H1 (cell line): ENCODE measurements around the gene ATR. TPM values are rescaled to one million over a fixed set of nuclear protein-coding genes. Genes with fewer than 3 reads are reported as not detected.
A peak's percentile ranks its signal among the peaks of the same experiment; 100 is the strongest.

ENCODE experiments used
- CTCF ChIA-PET: fragments of 300-600 bp; sonication (Branson Sonifier 250); formaldehyde crosslinking; loops from one replicate; lab custom pipeline; 2021; ENCODE audit not compliant: partially characterized antibody; lab: Charles Lee
- POLR2A ChIA-PET: fragments of 300-600 bp; sonication (Branson Sonifier 250); formaldehyde crosslinking; loops from one replicate; lab custom pipeline; 2021; ENCODE audit warnings: inconsistent platforms; ENCODE audit not compliant: partially characterized antibody; lab: Charles Lee
- DNase-seq, 2 experiments: peaks; one replicate each; pipeline versions ENCODE4 v3.0.0 to v3.0.0-alpha.2; 2010 to 2022; ENCODE audit warnings: low spot score in 2 of 2, low read depth in 1 of 2, mixed read lengths in 1 of 2
- FAIRE-seq: peaks from 2 replicates; lab custom pipeline; 2011; peaks lifted over from hg19 to GRCh38; lab: Jason Lieb, UNC
- H2AFZ ChIP-seq: 2 replicates; pipeline ENCODE4 v1.8.1; 2012; ENCODE audit warnings: low read length, inconsistent platforms
- H2AK5ac ChIP-seq: 2 replicates; pipeline ENCODE4 v1.6.1; 2013; ENCODE audit warnings: low read depth, low read length
- H2BK120ac ChIP-seq: replicated peaks from 2 replicates; pipeline ENCODE3; 2013; ENCODE audit warnings: low read depth, low read length, inconsistent platforms
- H2BK12ac ChIP-seq: 2 replicates; pipeline ENCODE4 v1.6.1; 2013; ENCODE audit warnings: low read depth, low read length
- H2BK15ac ChIP-seq: 2 replicates; pipeline ENCODE4 v1.6.1; 2013; ENCODE audit warnings: low read length
- H2BK20ac ChIP-seq: 2 replicates; pipeline ENCODE4 v1.6.1; 2013; ENCODE audit warnings: low read length
- H2BK5ac ChIP-seq: 2 replicates; pipeline ENCODE4 v1.6.1; 2013; ENCODE audit warnings: low read depth, low read length
- H3K14ac ChIP-seq: 2 replicates; pipeline ENCODE4 v1.6.1; 2013; ENCODE audit warnings: inconsistent platforms; ENCODE audit not compliant: insufficient read length
- H3K18ac ChIP-seq: 2 replicates; pipeline ENCODE4 v1.6.1; 2013; ENCODE audit warnings: low read length; ENCODE audit errors: extremely low read depth
- H3K23ac ChIP-seq: 2 replicates; pipeline ENCODE4 v1.6.1; 2013; ENCODE audit warnings: inconsistent platforms; ENCODE audit not compliant: insufficient read length
- H3K23me2 ChIP-seq: 2 replicates; pipeline ENCODE4 v1.6.1; 2013; ENCODE audit warnings: low read depth, low read length
- H3K27ac ChIP-seq: 2 replicates; pipeline ENCODE4 v1.6.1; 2011; ENCODE audit warnings: low read depth, low read length, inconsistent platforms
- H3K27me3 ChIP-seq, 4 experiments: replicated peaks in 1 of 4; 1 replicate in 1 of 4; 2 replicates in 3 of 4; pipeline versions ENCODE4 v1.6.1 to v1.8.1; 2011 to 2013; ENCODE audit warnings: low read length in 3 of 4, mild to moderate bottlenecking in 3 of 4, inconsistent platforms in 2 of 4, mixed read lengths in 2 of 4, moderate library complexity in 1 of 4; ENCODE audit not compliant: control insufficient read depth in 3 of 4, insufficient read depth in 3 of 4; ENCODE audit errors: extremely low read depth in 1 of 4
- H3K36me3 ChIP-seq, 4 experiments: 2 replicates each; pipeline versions ENCODE4 v1.6.1 to v1.8.1; 2011 to 2013; ENCODE audit warnings: mild to moderate bottlenecking in 4 of 4, low read length in 3 of 4, moderate library complexity in 2 of 4, control low read depth in 1 of 4, inconsistent platforms in 1 of 4; ENCODE audit not compliant: insufficient read depth in 4 of 4, control insufficient read depth in 2 of 4
- H3K4ac ChIP-seq: replicated peaks from 2 replicates; pipeline ENCODE3; 2013; ENCODE audit warnings: low read length, low read depth, mixed read lengths, inconsistent platforms; ENCODE audit not compliant: insufficient read length
- H3K4me1 ChIP-seq, 4 experiments: replicated peaks in 1 of 4; 1 replicate in 1 of 4; 2 replicates in 3 of 4; pipeline versions ENCODE4 v1.6.1 to v1.8.1; 2011 to 2013; ENCODE audit warnings: low read length in 3 of 4, inconsistent platforms in 2 of 4, mixed read lengths in 1 of 4; ENCODE audit not compliant: insufficient read depth in 4 of 4, control insufficient read depth in 3 of 4
- H3K4me2 ChIP-seq, 2 experiments: 2 replicates each; pipeline versions ENCODE4 v1.6.1 to v1.8.1; 2011 to 2013; ENCODE audit warnings: low read depth in 2 of 2, low read length in 2 of 2, control low read depth in 1 of 2, inconsistent platforms in 1 of 2, mild to moderate bottlenecking in 1 of 2; ENCODE audit not compliant: insufficient read depth in 1 of 2
- H3K4me3 ChIP-seq, 4 experiments: fragments of 200-600, 300-600 bp in 1 of 4; sonication (generic), shearing (Covaris generic), sonication (Bioruptor Twin) in 1 of 4; 2 replicates each; pipeline versions ENCODE4 v1.5.1 to v1.8.1; 2011 to 2016; ENCODE audit warnings: low read length in 4 of 4, low read depth in 3 of 4, control low read depth in 2 of 4, inconsistent platforms in 2 of 4, mild to moderate bottlenecking in 2 of 4, mixed read lengths in 1 of 4, moderate library complexity in 1 of 4; ENCODE audit not compliant: insufficient read depth in 2 of 4; ENCODE audit errors: extremely low read depth in 1 of 4
- H3K56ac ChIP-seq: replicated peaks from 2 replicates; pipeline ENCODE3; 2013; ENCODE audit warnings: low read depth, mild to moderate bottlenecking, mixed read lengths, low read length, inconsistent platforms; ENCODE audit not compliant: insufficient read length
- H3K79me1 ChIP-seq: 2 replicates; pipeline ENCODE4 v1.6.1; 2013; ENCODE audit warnings: low read depth, low read length, control low read depth
- H3K79me2 ChIP-seq, 2 experiments: 2 replicates each; pipeline versions ENCODE4 v1.6.1 to v1.8.1; 2012 to 2013; ENCODE audit warnings: low read length in 2 of 2, mild to moderate bottlenecking in 2 of 2, inconsistent platforms in 1 of 2; ENCODE audit not compliant: insufficient read depth in 2 of 2, control insufficient read depth in 1 of 2
- H3K9ac ChIP-seq, 4 experiments: replicated peaks in 1 of 4; 1 replicate in 1 of 4; 2 replicates in 3 of 4; pipeline versions ENCODE4 v1.6.1 to v1.8.1; 2011 to 2013; ENCODE audit warnings: low read depth in 3 of 4, low read length in 3 of 4, control low read depth in 2 of 4, mild to moderate bottlenecking in 2 of 4, moderate library complexity in 2 of 4, inconsistent platforms in 1 of 4; ENCODE audit errors: extremely low read depth in 1 of 4
- H3K9me3 ChIP-seq, 2 experiments: 2 replicates each; pipeline versions ENCODE4 v1.6.1 to v1.8.1; 2012 to 2013; ENCODE audit warnings: mild to moderate bottlenecking in 2 of 2, moderate library complexity in 2 of 2, control low read depth in 1 of 2, inconsistent platforms in 1 of 2, low read depth in 1 of 2, low read length in 1 of 2, mixed read lengths in 1 of 2; ENCODE audit not compliant: insufficient read depth in 2 of 2
- H4K20me1 ChIP-seq, 2 experiments: replicated peaks in 1 of 2; 2 replicates each; pipeline versions ENCODE3 to v1.8.1; 2011 to 2013; ENCODE audit warnings: inconsistent platforms in 2 of 2, low read length in 2 of 2, mild to moderate bottlenecking in 1 of 2; ENCODE audit not compliant: insufficient read depth in 2 of 2, control insufficient read depth in 1 of 2
- H4K5ac ChIP-seq: 2 replicates; pipeline ENCODE4 v1.6.1; 2013; ENCODE audit warnings: low read length, low read depth, mixed read lengths, inconsistent platforms; ENCODE audit not compliant: insufficient read length
- H4K8ac ChIP-seq: 2 replicates; pipeline ENCODE4 v1.8.0; 2013; ENCODE audit warnings: mild to moderate bottlenecking, moderate library complexity, low read length, inconsistent platforms; ENCODE audit not compliant: insufficient read depth; ENCODE audit errors: extremely low read depth
- H4K91ac ChIP-seq: replicated peaks from 2 replicates; pipeline ENCODE3; 2013; ENCODE audit warnings: low read length, mixed read lengths, inconsistent platforms; ENCODE audit not compliant: insufficient read length
- GABPA ChIP-seq: IDR thresholded peaks from 2 replicates; pipeline ENCODE4 v1.6.1; 2011; ENCODE audit warnings: mild to moderate bottlenecking, low read length, moderate library complexity, borderline replicate concordance; ENCODE audit not compliant: insufficient read depth
- RXRA ChIP-seq: IDR thresholded peaks from 2 replicates; pipeline ENCODE4 v1.6.1; 2011; ENCODE audit warnings: low read depth, mild to moderate bottlenecking, low read length, moderate library complexity; ENCODE audit not compliant: insufficient read depth
- SAP30 ChIP-seq: fragments of 300-600 bp; sonication (generic); IDR thresholded peaks from 2 replicates; pipeline ENCODE4 v1.7.1; 2012; ENCODE audit warnings: low read length, moderate library complexity, mild to moderate bottlenecking, inconsistent platforms; ENCODE audit not compliant: insufficient read depth, insufficient replicate concordance
- SRF ChIP-seq: IDR thresholded peaks from 2 replicates; pipeline ENCODE4 v1.6.1; 2011; ENCODE audit warnings: mild to moderate bottlenecking, low read depth, low read length, moderate library complexity
- WGBS, 2 experiments: shearing (Covaris generic) in 1 of 2; methylation state at CpG; one replicate each; pipeline versions ENCODE4 v1.1.6 to v1.1.7; 2013 to 2015; ENCODE audit warnings: low lambda C conversion rate in 2 of 2, mixed read lengths in 2 of 2, inconsistent platforms in 1 of 2, low coverage in 1 of 2, missing lambda C conversion rate in 1 of 2; ENCODE audit not compliant: insufficient replicate concordance in 2 of 2, insufficient coverage in 1 of 2, insufficient read length in 1 of 2; ENCODE audit errors: extremely low coverage in 1 of 2, missing lambda C conversion rate in 1 of 2; 5-methylcytosine and 5-hydroxymethylcytosine counted together
- polyA plus RNA-seq, 7 experiments: library from polyadenylated mRNA; depleted of rRNA in 3 of 7; stranded (reverse) in 5 of 7; unstranded in 2 of 7; fragments of >200 nt in 5 of 7; fragments of 200-250 nt in 2 of 7; gene quantifications; 1 replicate in 5 of 7; 2 replicates in 1 of 7; 4 replicates in 1 of 7; pipeline versions ENCODE4 v1.2.1 to v1.2.3, GENCODE V29; 2011 to 2013; ENCODE audit warnings: missing spikeins in 2 of 7, mixed read lengths in 2 of 7
- total RNA-seq: library from RNA; stranded (reverse); fragmentation: NEBNext Ultra II Directional; extraction: Animal tissue kit (Norgen Biotek cat#: 25700); gene quantifications from 2 replicates; pipeline ENCODE4 v1.2.1, GENCODE V29; 2021
- TF ChIP-seq, protein P1 (sequence below): IDR thresholded peaks from 2 replicates; pipeline ENCODE4 v1.6.1; 2012; ENCODE audit warnings: inconsistent platforms

ATR gene
- total and polyA plus RNA-seq, 2 of the 8 experiments (the other 6 are each of a cell fraction or from before 2014, with no cell fraction given): 8.4 to 23.2 TPM

DNA sequence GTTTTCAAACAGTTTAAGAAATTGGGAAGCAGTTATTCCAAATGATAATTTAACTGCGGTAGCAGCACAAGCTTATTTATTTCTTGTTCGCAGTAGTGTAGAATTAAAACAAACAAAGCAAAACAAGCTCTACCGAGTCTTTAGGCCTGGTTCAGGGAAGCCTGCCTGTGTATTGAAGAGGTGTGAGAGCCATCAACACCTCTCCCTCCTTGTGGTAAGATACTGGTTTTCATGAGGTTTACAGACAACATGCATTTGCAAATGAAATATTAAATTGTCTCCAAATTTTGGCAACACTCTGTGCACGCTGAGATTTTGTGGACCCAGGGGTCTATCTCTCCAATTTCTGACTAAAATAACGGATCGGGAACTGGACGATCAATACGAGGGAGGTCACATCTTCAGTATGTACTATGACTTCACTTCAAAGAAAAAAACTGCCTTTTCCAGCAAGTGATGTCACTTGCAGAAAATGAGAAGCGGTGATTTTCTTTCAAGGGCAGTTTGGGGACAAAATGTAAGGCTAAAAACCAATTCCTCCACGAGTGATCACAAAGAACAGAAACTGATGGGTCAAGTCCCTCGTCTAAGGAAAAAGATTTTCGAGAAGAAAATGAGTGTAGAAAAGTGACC lies 721 bp downstream of the ATR start:
- POLR2A ChIA-PET: interaction anchor here (0.8 to 1.6 kb wide), 10 partner anchors 8 to 382 kb away, joined by 3 to 6 read pairs (median 3); partner anchors contain the start of gene XRN1
- Histone ChIP-seq H3K4me3 (peak overlapping the region; percentile 86 to 98 (median 96)), H3K9ac (peak overlapping the region; percentile 72 to 88 (median 85)), H2BK12ac (no peak overlapping the region), H3K36me3 (no peaks in the 10 kb centered on the region), H3K4ac (peak overlapping the region; percentile 8), H3K79me1 (no peaks in the 10 kb centered on the region; the same call in 1 of the 2 replicates), H2BK20ac (no peak overlapping the region), H3K27me3 (no peaks in the 10 kb centered on the region), H3K56ac (peak overlapping the region; percentile 88), H4K91ac (peak overlapping the region; percentile 82), H2AK5ac (no peak overlapping the region; the same call in 1 of the 2 replicates), H3K14ac (no peak overlapping the region), H3K18ac (peak overlapping the region; percentile 98; the same call in 1 of the 2 replicates), H4K8ac (peak overlapping the region; percentile 96; the same call in 1 of the 2 replicates), H3K23ac (no peak overlapping the region), H4K20me1 (no peaks in the 10 kb centered on the region), H3K23me2 (peaks cover 6% of the 10 kb centered on the region; the same call in 1 of the 2 replicates), H3K27ac (peak overlapping the region; percentile 74), H3K9me3 (no peaks in the 10 kb centered on the region), H3K79me2 (peaks cover 0 to 47% of the 10 kb centered on the region in 2 experiments; a peak in 2 of 4 replicates), H2AFZ (peak overlapping the region; percentile 10), H4K5ac (no peak overlapping the region), H2BK15ac (no peak overlapping the region), H3K4me1 (peaks cover 0 to 5% (median 1%) of the 10 kb centered on the region in 4 experiments; a peak in 4 of 7 replicates), H3K4me2 (peak overlapping the region; percentile 71 to 89), H2BK5ac (peak overlapping the region; percentile 96; the same call in 1 of the 2 replicates), H2BK120ac (no peak overlapping the region)
- TF ChIP-seq RXRA (no peak), SAP30 (no peak), SRF (no peak), GABPA (no peak)
- TF ChIP-seq, protein P1, sequence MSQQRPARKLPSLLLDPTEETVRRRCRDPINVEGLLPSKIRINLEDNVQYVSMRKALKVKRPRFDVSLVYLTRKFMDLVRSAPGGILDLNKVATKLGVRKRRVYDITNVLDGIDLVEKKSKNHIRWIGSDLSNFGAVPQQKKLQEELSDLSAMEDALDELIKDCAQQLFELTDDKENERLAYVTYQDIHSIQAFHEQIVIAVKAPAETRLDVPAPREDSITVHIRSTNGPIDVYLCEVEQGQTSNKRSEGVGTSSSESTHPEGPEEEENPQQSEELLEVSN: peak; percentile 32; the same call in 1 of the 2 replicates
- CTCF ChIA-PET: interaction anchor here (0.6 to 1.6 kb wide), 3 partner anchors 8 to 9 kb away, joined by 3 to 5 read pairs (median 3); no protein-coding TSS in a partner anchor
- 24% methylated on average over 12 of the region's 12 CpGs; no CpG with 5 or more reads in 1 of the 2 experiments for WGBS, 2 experiments
- DNase-seq (no peak), FAIRE-seq (peak; percentile 42)
